ENCODE data around the gene UBE2V1. TPM values are rescaled to one million over a fixed set of nuclear protein-coding genes. Genes with fewer than 3 reads are reported as not detected.

UBE2V1 gene
- 77.9 and 86.3 TPM in 2 replicates for total RNA-seq

DNA sequence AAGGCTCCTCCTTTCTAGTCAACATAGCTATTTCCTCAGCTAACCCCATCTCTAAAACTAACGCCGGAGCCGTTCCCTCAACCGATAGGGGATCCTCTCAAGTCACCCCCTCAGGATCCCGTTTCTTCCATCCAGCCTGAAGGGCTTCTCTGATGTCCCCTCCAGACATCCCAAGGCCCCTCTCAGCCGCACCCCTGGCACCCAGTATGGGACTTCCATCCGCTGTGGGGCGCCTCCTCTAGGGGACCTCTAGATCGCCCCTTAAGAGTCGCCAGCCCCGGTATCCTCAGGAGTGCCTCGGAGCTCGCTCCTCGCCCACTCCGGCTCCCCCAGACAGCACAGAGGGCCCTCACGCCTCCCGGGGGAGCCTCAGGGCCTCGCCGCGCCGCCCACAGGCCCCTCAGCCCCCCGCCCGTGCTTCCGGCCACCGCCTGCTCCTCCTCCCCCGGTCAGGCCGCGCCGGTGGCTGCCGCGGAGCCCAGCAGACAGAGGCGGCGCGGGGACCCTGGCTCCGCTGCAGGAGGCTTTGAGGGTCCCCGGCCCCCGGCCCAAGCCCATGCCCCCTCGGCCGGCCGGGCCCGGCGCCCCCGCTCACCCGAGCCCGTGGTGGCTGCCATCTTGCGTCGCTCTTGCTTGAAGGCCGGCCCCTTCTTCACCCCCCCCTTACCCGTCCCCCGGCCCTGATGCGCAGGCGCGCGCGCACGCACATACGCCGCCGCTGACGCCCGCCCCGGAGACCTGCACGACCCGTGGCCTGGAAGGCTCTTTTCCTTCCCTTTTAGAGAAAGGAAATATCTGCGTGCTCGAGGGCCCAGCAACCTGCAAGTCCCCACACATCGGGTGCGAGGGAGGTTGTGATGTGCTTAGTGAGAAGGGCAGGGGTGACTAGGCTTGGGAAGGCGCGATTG is at the start of gene UBE2V1:
Gene UBE2V1 (minus strand): TSS at position 639 of the 908 bp plus-strand sequence. CDS start 22 bp downstream, at position 617.

GRCh38 chr20:50153500-50154377 is 40.8 kb upstream of the UBE2V1 start, which contains the start of gene PEDS1:
PEDS1 (minus strand) TSS chr20:50153723; CDS start chr20:50153637, 86 bp downstream.

Other genes starting within 250 kb of the UBE2V1 start
- gene SPATA2, start 197.6 kb downstream of the UBE2V1 start, total RNA-seq: 5.7 and 6.2 TPM in 2 replicates
- gene RNF114, start 176.8 kb downstream of the UBE2V1 start, total RNA-seq: 103 and 146 TPM in 2 replicates
- gene SNAI1, start 130.2 kb downstream of the UBE2V1 start, total RNA-seq: 1.1 and 2.1 TPM in 2 replicates
- 42.5 and 43.7 TPM in 2 replicates for gene PEDS1, start 40.6 kb upstream of the UBE2V1 start, total RNA-seq
- 87.6 and 88.4 TPM in 2 replicates for gene CEBPB, start 77.7 kb upstream of the UBE2V1 start, total RNA-seq

Measured in placental pericyte (primary cell).